HEK293T (cell line): Measurements from ENCODE around the gene HSPB7.

ENCODE experiments used
- ARNT ChIP-seq: fragments of 450-650 bp; IDR thresholded peaks from 2 replicates; pipeline ENCODE4 v1.6.1; 2017; ENCODE audit warnings: mild to moderate bottlenecking
- ELF4 ChIP-seq: fragments of 450-650 bp; IDR thresholded peaks from 2 replicates; pipeline ENCODE4 v1.6.1; 2017; ENCODE audit warnings: antibody characterized with exemption
- FOXA1 ChIP-seq: fragments of 450-650 bp; IDR thresholded peaks from 2 replicates; pipeline ENCODE4 v1.6.1; 2016; ENCODE audit warnings: mild to moderate bottlenecking
- FOXM1 ChIP-seq: fragments of 450-650 bp; IDR thresholded peaks from 2 replicates; pipeline ENCODE4 v1.6.1; 2017; ENCODE audit warnings: mild to moderate bottlenecking, borderline replicate concordance
- L3MBTL2 ChIP-seq: fragments of 450-650 bp; conservative IDR thresholded peaks from 2 replicates; pipeline ENCODE4 v1.6.1; 2016; ENCODE audit warnings: mild to moderate bottlenecking
- NFRKB ChIP-seq: fragments of 450-650 bp; IDR thresholded peaks from 2 replicates; pipeline ENCODE4 v1.6.1; 2016; ENCODE audit warnings: mild to moderate bottlenecking, moderate library complexity
- PKNOX1 ChIP-seq: fragments of 450-650 bp; IDR thresholded peaks from 2 replicates; pipeline ENCODE4 v1.6.1; 2016
- SP1 ChIP-seq: fragments of 450-650 bp; IDR thresholded peaks from 2 replicates; pipeline ENCODE4 v1.6.1; 2017
- SUZ12 ChIP-seq: fragments of 450-650 bp; IDR thresholded peaks from 2 replicates; pipeline ENCODE4 v1.6.1; 2016; ENCODE audit warnings: mild to moderate bottlenecking
- ZNF384 ChIP-seq: fragments of 450-650 bp; IDR thresholded peaks from 2 replicates; pipeline ENCODE4 v1.6.1; 2016

- TF ChIP-seq L3MBTL2: no peak
- no peak for TF ChIP-seq ELF4
- TF ChIP-seq SUZ12: no peak
- TF ChIP-seq SP1: no peak
- no peak for TF ChIP-seq NFRKB
- TF ChIP-seq FOXM1: no peak
- no peak for TF ChIP-seq ZNF384
- TF ChIP-seq ARNT: no peak
- TF ChIP-seq PKNOX1: no peak
- TF ChIP-seq FOXA1: no peak
These were observed 43.4 kb upstream of the HSPB7 start for GRCh38 chr1:16061266-16061665.
